Measurements from ENCODE around the gene TBC1D20. TPM values are rescaled to one million over a fixed set of nuclear protein-coding genes. Genes with fewer than 3 reads are reported as not detected.

The TBC1D20 gene
- total and polyA plus RNA-seq, 2 donors (not counting 3 experiments of a cell fraction or from before 2014, with no cell fraction given): 34.3 to 36.1 TPM

GRCh38 chr20:420721-421574, 41.4 kb downstream of the TBC1D20 start:
- dilution Hi-C loops (cut with MboI; ENCODE audit: extremely low pct_ligation_motif_present, low sequenced_read_pairs) (no loop called here), intact Hi-C loops (cut with micrococcal nuclease) (no loop called here)
- Histone ChIP-seq H2AFZ (ENCODE audit: low read depth, low read length) (no peak overlapping the region), H4K20me1 (replicated peaks; ENCODE audit: control insufficient read depth, extremely low read depth, insufficient read depth, low read length) (no peaks in the 10 kb centered on the region), H3K4me2 (ENCODE audit: insufficient read depth, low read length) (no peak overlapping the region), H3K4me3 (replicated peaks in 1 of 3; ENCODE audit: insufficient read depth in 1 of 3, low read depth in 1 of 3, low read length in 3 of 3) (no peak overlapping the region), H3K79me2 (ENCODE audit: control insufficient read depth, insufficient read depth, low read length) (no peaks in the 10 kb centered on the region), H3K27me3 (ENCODE audit: control insufficient read depth in 2 of 2, insufficient read depth in 2 of 2, low read length in 2 of 2) (no peaks in the 10 kb centered on the region), H3K9me1 (replicated peaks; ENCODE audit: control insufficient read depth, extremely low read depth, insufficient read depth, low read length) (no peaks in the 10 kb centered on the region), H3K9me3 (replicated peaks; ENCODE audit: control insufficient read depth, insufficient read depth, low read length) (no peaks in the 10 kb centered on the region), H3K9ac (replicated peaks; ENCODE audit: extremely low read depth, insufficient read depth, low read length) (no peak overlapping the region), H3K27ac (ENCODE audit: insufficient read depth, low read depth, low read length) (no peak overlapping the region), H3K36me3 (ENCODE audit: control insufficient read depth in 2 of 2, extremely low read depth in 1 of 2, insufficient read depth in 2 of 2, low read length in 2 of 2) (peaks cover 7 to 30% of the 10 kb centered on the region in 2 experiments), H3K4me1 (ENCODE audit: control insufficient read depth, extremely low read depth, insufficient read depth, low read length) (no peaks in the 10 kb centered on the region)
- BruUV-seq (replicated peaks): no TSS peak
- POLR2A ChIA-PET: no interaction called here
- DNase-seq (ENCODE audit: low read depth, low spot score) (no peak), FAIRE-seq (no peak)
- CTCF ChIA-PET: no interaction called here
- TF ChIP-seq MAX (IDR thresholded peaks at IDR 0.05; ENCODE audit: insufficient read depth, insufficient read length) (no peak), CTCF (IDR thresholded peaks at IDR 0.05; ENCODE audit: extremely low read depth in 1 of 2, insufficient read depth in 1 of 2, low read depth in 1 of 2, low read length in 2 of 2) (no peak), POLR2AphosphoS5 (IDR thresholded peaks at IDR 0.05; ENCODE audit: insufficient read depth, low read depth, low read length) (no peak), GATA2 (IDR thresholded peaks at IDR 0.05; ENCODE audit: insufficient read depth, insufficient read length, low read depth, low read length) (no peak), JUN (IDR thresholded peaks at IDR 0.05; ENCODE audit: borderline replicate concordance, insufficient read depth, insufficient read length, low read depth) (no peak), POLR2A (IDR thresholded peaks at IDR 0.05; ENCODE audit: low read depth, low read length) (no peak), MYC (IDR thresholded peaks at IDR 0.05; ENCODE audit: low read depth, low read length) (no peak), FOS (IDR thresholded peaks at IDR 0.05; ENCODE audit: borderline replicate concordance, insufficient read depth, low read length) (no peak), EZH2 (IDR thresholded peaks at IDR 0.05; ENCODE audit: borderline replicate concordance, low read depth, low read length, severe bottlenecking) (no peak)
